ENCODE data around the gene CCL18.
"Not testable (repeated sequence)": the region's sequence is repeated elsewhere in the genome, so short reads cannot be mapped to it uniquely, and the experiment has no call there.

CCL18 gene

DNA sequence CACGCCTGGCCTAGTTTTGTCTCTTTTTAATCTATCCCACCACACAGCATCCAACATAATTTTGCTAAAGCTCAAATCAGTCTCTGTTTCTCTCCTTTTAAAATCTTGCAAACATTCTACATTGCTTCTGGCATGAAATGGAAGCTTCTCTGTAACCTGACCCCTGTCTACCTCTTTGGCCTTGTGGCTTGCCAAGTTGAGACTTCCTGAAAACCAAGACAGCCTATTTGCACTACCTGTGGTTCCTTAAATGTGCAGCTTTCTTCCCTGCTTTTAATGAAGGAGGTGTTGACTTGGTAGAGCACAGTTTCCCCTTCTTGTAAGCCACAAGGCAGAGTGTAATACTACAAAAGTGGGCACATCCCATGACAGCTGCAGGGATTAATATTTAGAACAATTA lies 31.9 kb downstream of the CCL18 start:
- DNase-seq (ENCODE audit: low read depth, low spot score): no peak
- no peak overlapping the region for H3K27ac ChIP-seq

DNA sequence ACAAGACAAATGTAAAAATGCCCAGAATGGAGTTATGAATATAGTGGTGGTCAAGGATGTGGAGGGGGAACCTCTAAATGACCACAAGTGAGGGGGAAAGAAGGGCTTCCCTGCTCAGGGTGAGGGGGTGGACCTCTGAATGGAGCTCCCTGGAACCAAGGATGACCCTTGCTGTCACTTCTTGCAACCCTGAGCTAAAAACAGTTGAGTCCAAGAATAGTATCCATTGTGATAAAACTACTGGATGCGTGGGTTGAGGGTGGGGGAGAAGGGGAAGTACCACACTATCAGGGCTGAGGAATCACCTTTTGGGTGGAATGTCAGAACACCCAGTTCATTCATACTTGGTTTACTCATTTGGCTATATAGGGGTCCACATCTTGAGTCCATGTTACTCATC lies 34.9 kb downstream of the CCL18 start:
- H3K27ac ChIP-seq; DNase-seq (ENCODE audit: low read depth, low spot score): not testable (repeated sequence)

GRCh38 chr17:36103401-36103975 lies 39.4 kb downstream of the CCL18 start, which contains the start of gene CCL4:
Gene CCL4, plus strand, starts transcription at chr17:36103827. Its CDS starts 79 bp downstream, at chr17:36103906.
- not testable (repeated sequence) for H3K27ac ChIP-seq; DNase-seq (ENCODE audit: low read depth, low spot score)

DNA sequence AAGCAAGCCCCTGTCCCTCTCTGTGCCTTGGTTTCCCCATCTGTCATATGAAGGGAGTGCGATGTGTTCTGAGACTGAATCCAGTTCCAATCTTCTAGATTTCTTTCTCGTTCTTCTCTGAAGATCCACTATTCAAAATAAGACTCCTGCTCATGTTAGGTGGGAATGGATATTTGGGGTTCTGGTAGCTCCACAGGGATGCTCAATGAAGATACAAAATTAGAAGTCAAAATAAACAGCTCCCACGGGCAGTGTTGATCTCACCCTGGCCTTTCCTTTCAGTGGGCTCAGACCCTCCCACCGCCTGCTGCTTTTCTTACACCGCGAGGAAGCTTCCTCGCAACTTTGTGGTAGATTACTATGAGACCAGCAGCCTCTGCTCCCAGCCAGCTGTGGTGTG lies 40.2 kb downstream of the CCL18 start:
- not testable (repeated sequence) for DNase-seq (ENCODE audit: low read depth, low spot score); H3K27ac ChIP-seq

GRCh38 chr17:36104701-36105181 lies 40.7 kb downstream of the CCL18 start:
- no peak overlapping the region for H3K27ac ChIP-seq
- no peak for DNase-seq (ENCODE audit: low read depth, low spot score)

DNA sequence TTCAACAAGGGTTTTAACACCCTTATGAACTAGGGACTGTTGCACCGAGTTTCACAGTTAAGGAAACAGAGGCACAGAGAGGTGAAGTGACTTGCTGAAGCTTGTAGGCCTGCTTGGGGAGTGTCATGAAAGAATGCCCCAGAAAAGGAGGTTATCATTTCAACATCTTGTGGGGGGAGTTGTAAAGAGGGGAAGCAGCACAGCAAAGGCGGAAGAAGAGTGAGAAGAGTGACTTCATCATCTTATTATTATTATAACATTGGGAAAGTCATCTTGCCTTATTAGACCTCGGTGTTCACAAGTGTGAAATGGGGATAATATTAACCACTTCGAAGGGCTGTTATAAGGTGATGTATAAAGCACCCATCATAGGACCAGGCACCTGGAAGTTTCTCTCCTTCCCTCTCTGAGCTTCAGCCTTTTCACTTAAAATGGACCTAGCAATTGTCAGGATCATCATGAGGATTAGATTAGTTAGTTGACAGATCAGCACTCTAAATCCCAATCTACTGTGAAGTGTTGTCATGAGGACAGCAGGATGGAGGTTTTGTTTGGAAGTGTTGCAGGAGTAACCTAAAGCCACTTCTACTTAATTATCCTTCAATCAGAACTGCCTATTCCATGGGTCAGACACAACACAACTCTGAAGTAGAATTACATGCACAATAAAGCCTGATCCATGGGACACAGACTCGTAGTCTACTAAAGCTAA lies 41.9 kb downstream of the CCL18 start:
- no peak overlapping the region for H3K27ac ChIP-seq
- no peak for DNase-seq (ENCODE audit: low read depth, low spot score)

DNA sequence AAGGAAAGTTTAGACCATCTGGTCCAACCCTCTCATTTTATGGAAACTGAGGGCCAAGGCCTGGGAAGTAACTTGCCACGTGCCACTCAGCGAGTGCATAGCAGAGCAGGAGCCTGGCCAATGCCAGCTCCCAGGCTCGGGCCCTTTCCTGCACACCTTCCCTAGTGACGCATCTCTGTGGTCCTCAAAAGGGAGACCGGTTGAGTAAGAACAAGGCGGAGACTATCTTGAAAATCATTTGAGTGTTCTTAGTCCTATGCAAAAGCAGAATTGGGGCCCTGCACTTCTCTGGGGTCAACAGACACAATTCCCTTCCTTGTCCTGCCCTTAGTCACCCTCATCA lies 42.4 kb downstream of the CCL18 start:
- H3K27ac ChIP-seq: no peak overlapping the region
- no peak for DNase-seq (ENCODE audit: low read depth, low spot score)

- DNase-seq (ENCODE audit: low read depth, low spot score): no peak
- H3K27ac ChIP-seq: no peak overlapping the region
Observed at GRCh38 chr17:36107660-36108059, 43.6 kb downstream of the CCL18 start.

DNA sequence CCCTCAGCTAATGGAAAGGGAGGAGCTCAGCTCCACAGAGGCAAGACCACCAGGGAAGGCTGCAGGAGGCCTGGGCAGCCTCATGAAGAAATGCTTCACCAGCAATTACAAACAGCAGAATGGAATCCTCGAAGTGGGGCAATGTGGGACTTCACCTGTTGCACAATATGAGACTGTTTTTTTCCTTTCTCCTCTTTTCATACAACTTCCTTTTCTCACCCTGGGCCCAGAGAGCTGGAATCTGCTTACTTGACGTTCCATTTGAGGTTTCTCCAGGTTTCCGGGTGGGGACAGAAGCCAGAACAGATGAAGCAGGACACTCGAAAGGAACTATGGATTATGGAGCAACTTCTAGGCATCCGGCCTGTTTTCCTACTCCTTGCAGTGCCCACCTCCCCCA lies 44.2 kb downstream of the CCL18 start:
- not testable (repeated sequence) for DNase-seq (ENCODE audit: low read depth, low spot score)

DNA sequence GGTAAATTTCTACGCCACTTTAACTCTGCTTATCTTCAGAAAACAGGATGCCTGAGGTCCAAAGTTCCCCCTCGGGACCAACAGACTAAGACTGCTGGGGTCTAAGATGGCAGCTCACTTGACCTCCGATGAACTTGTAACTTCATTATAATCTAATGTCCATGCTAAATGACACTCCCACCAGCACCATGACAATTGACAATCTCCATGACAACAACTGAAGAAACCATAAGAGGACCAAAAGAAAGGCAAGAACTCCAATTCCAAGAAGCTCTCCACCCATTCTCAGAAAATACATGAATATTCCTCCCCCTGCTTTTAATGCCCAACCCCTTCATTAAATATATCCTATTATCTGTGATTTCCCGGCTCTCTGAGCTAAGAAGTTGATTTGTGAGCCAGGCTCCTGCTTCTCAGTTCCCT lies 47.0 kb downstream of the CCL18 start:
- no peak for DNase-seq (ENCODE audit: low read depth, low spot score)
- no peak overlapping the region for H3K27ac ChIP-seq

More for the DNA sequence above, 44.2 kb downstream of the CCL18 start:
- H3K27ac ChIP-seq: not testable (repeated sequence)

GRCh38 chr17:36112572-36112971 lies 48.5 kb downstream of the CCL18 start:
- no peak for DNase-seq (ENCODE audit: low read depth, low spot score)
- H3K27ac ChIP-seq: no peak overlapping the region

DNA sequence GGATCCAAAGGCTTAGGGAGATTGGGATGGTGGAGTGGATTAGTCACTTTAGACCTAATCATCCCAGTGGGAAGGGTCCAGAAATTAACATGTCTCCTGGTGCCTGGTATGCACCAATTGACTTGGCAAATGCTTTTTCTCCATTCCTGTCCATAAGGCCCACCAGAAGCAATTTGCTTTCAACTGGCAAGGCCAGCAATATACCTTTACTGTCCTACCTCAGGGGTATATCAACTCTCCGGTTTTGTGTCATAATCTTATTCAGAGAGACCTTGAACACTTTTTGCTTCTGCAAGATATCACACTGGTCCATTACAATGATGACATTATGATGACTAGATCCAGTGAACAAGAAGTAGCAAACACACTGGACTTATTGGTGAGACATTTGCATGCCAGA lies 49.1 kb downstream of the CCL18 start:
- not testable (repeated sequence) for H3K27ac ChIP-seq; DNase-seq (ENCODE audit: low read depth, low spot score)

DNA sequence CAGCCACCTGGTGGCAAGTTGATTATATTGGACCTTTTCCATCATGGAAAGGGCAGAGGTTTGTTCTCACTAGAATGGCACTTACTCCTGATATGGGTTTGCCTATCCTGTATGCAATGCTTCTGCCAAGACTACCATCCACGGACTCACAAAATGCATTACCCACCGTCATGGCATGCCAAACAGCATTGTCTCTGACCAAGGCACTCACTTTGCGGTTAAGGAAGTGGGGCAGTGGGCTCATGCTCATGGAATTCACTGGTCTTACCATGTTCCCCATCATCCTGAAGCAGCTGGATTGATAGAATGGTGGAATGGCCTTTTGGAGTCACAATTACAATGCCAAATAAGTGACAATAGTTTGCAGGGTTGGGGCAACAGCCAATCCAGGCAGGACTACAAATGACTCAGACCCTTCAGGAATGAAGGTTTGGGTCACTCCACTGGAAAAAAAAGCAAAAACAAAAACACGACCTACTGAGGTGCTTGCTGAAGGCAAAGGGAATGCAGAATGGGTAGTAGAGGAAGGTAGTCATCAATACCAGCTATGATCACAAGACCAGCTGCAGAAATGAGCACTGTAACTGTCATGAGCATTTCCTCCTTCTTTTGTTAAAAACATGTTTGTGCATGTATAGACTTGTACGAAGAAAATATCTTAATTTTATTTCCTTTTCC lies 51.0 kb downstream of the CCL18 start:
- DNase-seq (ENCODE audit: low read depth, low spot score): peak; percentile 29
- not testable (repeated sequence) for H3K27ac ChIP-seq

GRCh38 chr17:36115649-36115977 lies 51.5 kb downstream of the CCL18 start:
- not testable (repeated sequence) for H3K27ac ChIP-seq; DNase-seq (ENCODE audit: low read depth, low spot score)

GRCh38 chr17:36117505-36118382 lies 53.7 kb downstream of the CCL18 start:
- H3K27ac ChIP-seq: no peak overlapping the region
- no peak for DNase-seq (ENCODE audit: low read depth, low spot score)

DNA sequence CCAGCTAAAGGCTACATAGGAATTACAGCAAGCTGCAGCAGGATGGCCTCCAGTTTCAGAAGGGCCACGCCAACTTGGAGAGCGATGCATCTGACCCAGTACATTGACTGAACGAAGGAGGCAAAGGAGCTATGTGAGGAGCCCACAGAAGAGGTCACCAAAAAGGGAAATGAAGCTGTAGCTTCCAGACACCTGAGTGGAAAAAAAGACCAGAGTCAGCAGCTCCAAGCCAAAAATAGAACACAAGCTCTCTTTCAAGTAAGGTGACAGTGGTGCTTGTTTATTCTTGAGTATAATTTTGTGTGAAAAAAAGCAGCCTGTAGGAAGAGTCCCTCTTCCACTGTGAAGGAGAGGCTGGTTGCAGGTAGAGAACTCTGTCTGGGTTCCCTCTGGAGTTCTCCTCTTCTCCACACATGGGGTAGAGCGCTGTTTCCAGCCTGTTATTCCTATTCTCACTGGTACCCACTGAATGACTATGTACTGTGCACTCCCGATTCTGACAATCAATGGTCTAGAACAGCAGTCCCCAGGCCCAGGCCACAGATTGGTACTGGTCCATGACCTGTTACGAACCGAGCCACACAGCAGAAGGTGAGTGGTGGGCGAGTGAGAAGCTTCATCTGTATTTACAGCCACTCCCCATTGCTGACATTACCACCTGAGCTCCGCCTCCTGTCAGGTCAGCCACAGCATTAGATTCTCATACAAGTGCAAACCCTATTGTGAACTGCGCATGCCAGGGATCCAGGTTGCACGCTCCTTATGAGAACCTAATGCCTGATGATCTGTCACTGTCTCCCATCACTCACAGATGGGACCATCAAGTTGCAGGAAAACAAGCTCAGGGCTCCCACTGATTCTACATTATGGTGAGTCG lies 54.6 kb downstream of the CCL18 start:
- H3K27ac ChIP-seq: no peak overlapping the region
- DNase-seq (ENCODE audit: low read depth, low spot score): no peak

GRCh38 chr17:36120221-36120620 lies 56.1 kb downstream of the CCL18 start:
- H3K27ac ChIP-seq: no peak overlapping the region
- DNase-seq (ENCODE audit: low read depth, low spot score): no peak

DNA sequence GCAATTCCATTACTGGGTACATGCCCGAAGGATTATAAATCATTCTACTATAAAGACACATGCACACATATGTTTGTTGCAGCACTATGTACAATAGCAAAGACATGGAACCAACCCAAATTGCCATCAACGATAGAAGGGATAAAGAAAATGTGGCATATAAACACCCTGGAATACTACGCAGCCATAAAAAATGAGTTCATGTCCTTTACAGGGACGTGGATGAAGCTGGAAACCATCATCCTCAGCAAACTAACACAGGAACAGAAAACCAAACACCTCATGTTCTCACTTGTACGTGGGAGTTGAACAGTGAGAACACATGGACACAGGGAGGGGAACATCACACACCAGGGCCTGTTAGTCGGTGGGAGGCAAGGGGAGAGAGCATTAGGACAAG lies 57.0 kb downstream of the CCL18 start:
- H3K27ac ChIP-seq; DNase-seq (ENCODE audit: low read depth, low spot score): not testable (repeated sequence)

All from epithelial cell of prostate (primary cell).